GM12878 (cell line): ENCODE results near the gene TIAM1. TPM values are rescaled to one million over a fixed set of nuclear protein-coding genes. Genes with fewer than 3 reads are reported as not detected.

Experiments used
- ATAC-seq: fragments of 200-7000 bp; cut with Tn5 transposase; 3 replicates; pipeline ENCODE4 v1.9.1; 2020; ENCODE audit warnings: mild to moderate bottlenecking, moderate library complexity
- BruUV-seq: library from RNA; stranded (reverse); fragments of 400-500 nt; replicated peaks from 2 replicates; lab custom pipeline; 2021; lab: Mats Ljungman, UMichigan
- CTCF ChIA-PET: fragments of 300-600 bp; sonication (Branson Sonifier 250); formaldehyde crosslinking; extraction: SDS; loops from one replicate; lab custom pipeline; 2021; ENCODE audit warnings: inconsistent platforms; lab: Yijun Ruan, JAX
- POLR2A ChIA-PET: fragments of 350-600 bp; formaldehyde crosslinking; extraction: SDS; loops from one replicate; lab custom pipeline; 2021; ENCODE audit warnings: inconsistent platforms; lab: Charles Lee
- RAD21 ChIA-PET: fragments of 300-600 bp; sonication (Branson Sonifier 250); formaldehyde crosslinking; loops from one replicate; lab custom pipeline; 2023; ENCODE audit warnings: antibody characterized with exemption; ENCODE audit not compliant: unreplicated experiment; lab: Charles Lee
- SMC1A ChIA-PET: fragments of 300-600 bp; sonication (Branson Sonifier 250); formaldehyde crosslinking; loops from one replicate; lab custom pipeline; 2023; ENCODE audit not compliant: unreplicated experiment, uncharacterized antibody; lab: Charles Lee
- DNase-seq: peaks from one replicate; pipeline ENCODE4 v3.0.0-alpha.2; 2011; ENCODE audit warnings: low read depth, low spot score
- FAIRE-seq: peaks from 3 replicates; lab custom pipeline; 2011; peaks lifted over from hg19 to GRCh38; lab: Jason Lieb, UNC
- H2AFZ ChIP-seq: 2 replicates; pipeline ENCODE4 v1.6.0; 2011; ENCODE audit warnings: low read depth, low read length, control low read depth; ENCODE audit not compliant: control insufficient read depth
- H3K27ac ChIP-seq: 2 replicates; pipeline ENCODE4 v1.5.1; 2011; ENCODE audit warnings: control low read depth; ENCODE audit not compliant: control insufficient read depth, insufficient read depth
- H3K27me3 ChIP-seq, 2 experiments: replicated peaks in 1 of 2; 2 replicates each; pipeline versions ENCODE4 v1.6.0 to v1.6.1; 2011; ENCODE audit warnings: low read length in 1 of 2; ENCODE audit not compliant: control insufficient read depth in 2 of 2, insufficient read depth in 2 of 2
- H3K36me3 ChIP-seq, 2 experiments: 2 replicates each; pipeline ENCODE4 v1.5.1; 2011; ENCODE audit warnings: low read length in 1 of 2; ENCODE audit not compliant: control insufficient read depth in 2 of 2, insufficient read depth in 2 of 2
- H3K4me1 ChIP-seq: 2 replicates; pipeline ENCODE4 v1.6.1; 2011; ENCODE audit warnings: mild to moderate bottlenecking, low read length, moderate library complexity, mixed read lengths; ENCODE audit not compliant: control insufficient read depth, insufficient read depth
- H3K4me2 ChIP-seq: 2 replicates; pipeline ENCODE4 v1.6.0; 2011; ENCODE audit warnings: control low read depth; ENCODE audit not compliant: control insufficient read depth, insufficient read depth
- H3K4me3 ChIP-seq: fragments of 200-600 bp; sonication (generic); 2 replicates; pipeline ENCODE4 v1.5.1; 2016
- H3K79me2 ChIP-seq: 2 replicates; pipeline ENCODE4 v1.6.0; 2011; ENCODE audit warnings: low read length; ENCODE audit not compliant: control insufficient read depth, insufficient read depth
- H3K9ac ChIP-seq: 2 replicates; pipeline ENCODE4 v1.8.0; 2011; ENCODE audit warnings: low read length, control low read depth, mixed read lengths; ENCODE audit not compliant: control insufficient read depth, insufficient read depth
- H3K9me3 ChIP-seq: replicated peaks from 3 replicates; pipeline ENCODE4 v1.5.1; 2011; ENCODE audit warnings: mild to moderate bottlenecking, low read length; ENCODE audit not compliant: control insufficient read depth, insufficient read depth
- H4K20me1 ChIP-seq: 2 replicates; pipeline ENCODE4 v1.6.0; 2011; ENCODE audit not compliant: control insufficient read depth, insufficient read depth
- CBFB ChIP-seq: IDR thresholded peaks from 2 replicates; pipeline ENCODE4 v1.6.1; 2016; ENCODE audit warnings: antibody characterized with exemption, low read depth
- CHD1 ChIP-seq: IDR thresholded peaks from 2 replicates; pipeline ENCODE4 v1.6.1; 2012; ENCODE audit warnings: low read depth, low read length, improper control_type of control experiment
- CHD4 ChIP-seq: fragments of 200-600 bp; sonication (generic); IDR thresholded peaks from 2 replicates; pipeline ENCODE4 v1.6.1; 2016; ENCODE audit warnings: mild to moderate bottlenecking
- EP300 ChIP-seq, 2 experiments: fragments of 150-350 bp in 1 of 2; IDR thresholded peaks; 2 replicates each; pipeline ENCODE4 v1.6.1; 2011 to 2012; ENCODE audit warnings: low read depth in 2 of 2, low read length in 2 of 2, borderline replicate concordance in 1 of 2, improper control_type of control experiment in 1 of 2, inconsistent platforms in 1 of 2; ENCODE audit not compliant: control insufficient read depth in 1 of 2
- GABPA ChIP-seq: IDR thresholded peaks from 2 replicates; pipeline ENCODE4 v1.6.1; 2014; ENCODE audit warnings: antibody characterized with exemption, low read depth, mild to moderate bottlenecking, inconsistent platforms
- HDAC6 ChIP-seq: fragments of 200-600 bp; sonication (generic); IDR thresholded peaks from one replicate; pipeline ENCODE4 v1.8.0; 2017; ENCODE audit warnings: antibody characterized with exemption; ENCODE audit not compliant: unreplicated experiment
- HDGF ChIP-seq: fragments of 450-650 bp; IDR thresholded peaks from 2 replicates; pipeline ENCODE4 v1.6.1; 2016; ENCODE audit warnings: antibody characterized with exemption
- IRF4 ChIP-seq: IDR thresholded peaks from 2 replicates; pipeline ENCODE4 v1.6.1; 2011; ENCODE audit warnings: low read depth, low read length
- LARP7 ChIP-seq: fragments of 450-650 bp; IDR thresholded peaks from 2 replicates; pipeline ENCODE4 v1.6.1; 2017; ENCODE audit warnings: mild to moderate bottlenecking
- MEF2B ChIP-seq: fragments of 450-650 bp; IDR thresholded peaks from 2 replicates; pipeline ENCODE4 v1.6.1; 2018; ENCODE audit warnings: mild to moderate bottlenecking, moderate library complexity; ENCODE audit not compliant: partially characterized antibody, poor library complexity, severe bottlenecking
- NR2C1 ChIP-seq: fragments of 450-650 bp; IDR thresholded peaks from 2 replicates; pipeline ENCODE4 v1.6.1; 2017; ENCODE audit warnings: antibody characterized with exemption, mild to moderate bottlenecking, moderate library complexity
- RB1 ChIP-seq: fragments of 450-650 bp; formaldehyde crosslinking; IDR thresholded peaks from 2 replicates; pipeline ENCODE4 v1.6.1; 2017; ENCODE audit warnings: mild to moderate bottlenecking, borderline replicate concordance
- RFX5 ChIP-seq: IDR thresholded peaks from 2 replicates; pipeline ENCODE4 v1.6.1; 2011; ENCODE audit warnings: low read depth, low read length, improper control_type of control experiment
- SREBF1 ChIP-seq: IDR thresholded peaks from 2 replicates; pipeline ENCODE4 v1.6.1; 2012; ENCODE audit warnings: mild to moderate bottlenecking, low read length
- TCF12 ChIP-seq: IDR thresholded peaks from 2 replicates; pipeline ENCODE4 v1.6.1; 2011; ENCODE audit warnings: low read depth, mild to moderate bottlenecking, low read length
- WGBS: methylation state at CpG from one replicate; pipeline ENCODE4 v1.1.6; 2016; ENCODE audit warnings: low lambda C conversion rate; ENCODE audit not compliant: insufficient replicate concordance, insufficient coverage; ENCODE audit errors: missing lambda C conversion rate; 5-methylcytosine and 5-hydroxymethylcytosine counted together
- in situ Hi-C: fragments of 300-500 bp; cut with MboI; formaldehyde crosslinking; loops from 9 replicates; pipeline ENCODE4 v1.14.3; 2018; ENCODE audit warnings: mixed read lengths
- intact Hi-C: fragments of 100-400 bp; cut with micrococcal nuclease; formaldehyde crosslinking; loops from one replicate; pipeline ENCODE4 v1.14.2; 2022; ENCODE audit not compliant: unreplicated experiment
- polyA plus RNA-seq, 11 experiments: library from polyadenylated mRNA; depleted of rRNA in 4 of 11; unstranded in 6 of 11; stranded (reverse) in 5 of 11; fragments of >200 nt; fragmentation: Nextera tagmentation in 4 of 11; fragmentation: Illumina TruSeq in 1 of 11; extraction: Ambion mirVana in 4 of 11; extraction: Trizol in 1 of 11; gene quantifications; 1 replicate in 1 of 11; 2 replicates in 10 of 11; pipeline versions ENCODE4 v1.2.1 to v1.2.3, GENCODE V29; 2011 to 2016; ENCODE audit warnings: inconsistent platforms in 2 of 11, missing spikeins in 2 of 11, low read depth in 1 of 11
- total RNA-seq, 4 experiments: library from RNA; depleted of rRNA in 3 of 4; stranded (reverse); fragments of >200 nt in 3 of 4; fragmentation: Illumina TruSeq in 1 of 4; extraction: Trizol in 1 of 4; gene quantifications; 2 replicates each; pipeline versions ENCODE4 v1.2.1 to v1.2.3, GENCODE V29; 2013 to 2021
- TF ChIP-seq, protein P1 (sequence below): fragments of 150-350 bp; IDR thresholded peaks from 2 replicates; pipeline ENCODE4 v1.6.1; 2014; ENCODE audit warnings: mild to moderate bottlenecking, low read depth, low read length
- TF ChIP-seq, protein P2 (sequence below): IDR thresholded peaks from 2 replicates; pipeline ENCODE4 v1.6.1; 2012; ENCODE audit warnings: low read depth, low read length, improper control_type of control experiment
- TF ChIP-seq, protein P3 (sequence below), 3 experiments: IDR thresholded peaks in 2 of 3; conservative IDR thresholded peaks in 1 of 3; 2 replicates each; pipeline ENCODE4 v1.5.1; 2011; ENCODE audit warnings: low read depth in 3 of 3, low read length in 3 of 3, mild to moderate bottlenecking in 3 of 3, control low read depth in 2 of 3, moderate library complexity in 2 of 3, inconsistent platforms in 1 of 3, mixed read lengths in 1 of 3; ENCODE audit not compliant: control insufficient read depth in 2 of 3, insufficient read depth in 1 of 3; ENCODE audit errors: extremely low read depth in 1 of 3

TIAM1 gene
- total and polyA plus RNA-seq, 10 of the 15 experiments (the other 5 are each of a cell fraction or from before 2014, with no cell fraction given), result 0.31 to 35.9 (median 0.78) TPM

DNA sequence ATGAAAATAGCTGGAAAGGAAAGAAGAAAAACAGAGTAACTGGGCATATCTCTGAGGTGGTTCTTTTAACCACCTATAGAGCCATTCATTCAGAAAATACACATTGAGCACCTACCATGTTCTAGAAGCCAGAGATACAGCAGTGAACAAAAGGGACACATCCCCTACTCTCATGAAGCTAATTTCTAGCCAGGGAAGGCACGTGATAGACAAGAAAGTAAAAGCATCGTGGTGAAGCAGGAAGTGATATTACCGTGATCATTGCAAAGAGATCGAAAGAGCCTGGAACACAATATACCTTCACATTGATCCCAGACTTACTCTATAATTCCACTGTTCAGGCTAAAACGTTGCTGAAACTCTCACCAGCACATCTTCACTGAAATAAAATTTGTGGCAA lies 76.0 kb downstream of the TIAM1 start:
- Histone ChIP-seq H3K27me3 (no peaks in the 10 kb centered on the region), H3K36me3 (no peaks in the 10 kb centered on the region; a peak in 1 of 4 replicates), H3K4me3 (no peak overlapping the region), H3K27ac (no peak overlapping the region), H3K4me1 (no peaks in the 10 kb centered on the region), H2AFZ (no peak overlapping the region; the same call in 1 of the 2 replicates), H4K20me1 (no peaks in the 10 kb centered on the region), H3K79me2 (no peaks in the 10 kb centered on the region), H3K9me3 (no peaks in the 10 kb centered on the region; the same call in 2 of the 3 replicates), H3K4me2 (no peak overlapping the region; the same call in 1 of the 2 replicates)
- WGBS, result 32% methylated on average over 5 of the region's 5 CpGs
- in situ Hi-C loops, result no loop called here
- ChIA-PET SMC1A (interaction anchor here (1.4 kb wide), 1 partner anchor 43 kb away, joined by 4 read pairs; no protein-coding TSS in a partner anchor), CTCF (interaction anchor here (1.3 kb wide), 1 partner anchor 15 kb away, joined by 3 read pairs; no protein-coding TSS in a partner anchor)
- intact Hi-C loops, result no loop called here
- DNase-seq (no peak), ATAC-seq (no peak)
- TF ChIP-seq IRF4 (no peak), NR2C1 (no peak), HDAC6 (no peak), GABPA (no peak), SREBF1 (no peak), CHD4 (no peak), HDGF (no peak), MEF2B (no peak), CHD1 (no peak), EP300 (IDR thresholded peaks at IDR 0.05; ENCODE audit: borderline replicate concordance in 1 of 2, control insufficient read depth in 1 of 2, low read depth in 2 of 2, low read length in 2 of 2) (no peak), LARP7 (no peak), CBFB (no peak), RFX5 (no peak), RB1 (no peak), TCF12 (no peak)
- TF ChIP-seq, protein P1, sequence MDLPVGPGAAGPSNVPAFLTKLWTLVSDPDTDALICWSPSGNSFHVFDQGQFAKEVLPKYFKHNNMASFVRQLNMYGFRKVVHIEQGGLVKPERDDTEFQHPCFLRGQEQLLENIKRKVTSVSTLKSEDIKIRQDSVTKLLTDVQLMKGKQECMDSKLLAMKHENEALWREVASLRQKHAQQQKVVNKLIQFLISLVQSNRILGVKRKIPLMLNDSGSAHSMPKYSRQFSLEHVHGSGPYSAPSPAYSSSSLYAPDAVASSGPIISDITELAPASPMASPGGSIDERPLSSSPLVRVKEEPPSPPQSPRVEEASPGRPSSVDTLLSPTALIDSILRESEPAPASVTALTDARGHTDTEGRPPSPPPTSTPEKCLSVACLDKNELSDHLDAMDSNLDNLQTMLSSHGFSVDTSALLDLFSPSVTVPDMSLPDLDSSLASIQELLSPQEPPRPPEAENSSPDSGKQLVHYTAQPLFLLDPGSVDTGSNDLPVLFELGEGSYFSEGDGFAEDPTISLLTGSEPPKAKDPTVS, result no peak
- TF ChIP-seq, protein P2, sequence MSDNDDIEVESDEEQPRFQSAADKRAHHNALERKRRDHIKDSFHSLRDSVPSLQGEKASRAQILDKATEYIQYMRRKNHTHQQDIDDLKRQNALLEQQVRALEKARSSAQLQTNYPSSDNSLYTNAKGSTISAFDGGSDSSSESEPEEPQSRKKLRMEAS, result no peak
- TF ChIP-seq, protein P3, sequence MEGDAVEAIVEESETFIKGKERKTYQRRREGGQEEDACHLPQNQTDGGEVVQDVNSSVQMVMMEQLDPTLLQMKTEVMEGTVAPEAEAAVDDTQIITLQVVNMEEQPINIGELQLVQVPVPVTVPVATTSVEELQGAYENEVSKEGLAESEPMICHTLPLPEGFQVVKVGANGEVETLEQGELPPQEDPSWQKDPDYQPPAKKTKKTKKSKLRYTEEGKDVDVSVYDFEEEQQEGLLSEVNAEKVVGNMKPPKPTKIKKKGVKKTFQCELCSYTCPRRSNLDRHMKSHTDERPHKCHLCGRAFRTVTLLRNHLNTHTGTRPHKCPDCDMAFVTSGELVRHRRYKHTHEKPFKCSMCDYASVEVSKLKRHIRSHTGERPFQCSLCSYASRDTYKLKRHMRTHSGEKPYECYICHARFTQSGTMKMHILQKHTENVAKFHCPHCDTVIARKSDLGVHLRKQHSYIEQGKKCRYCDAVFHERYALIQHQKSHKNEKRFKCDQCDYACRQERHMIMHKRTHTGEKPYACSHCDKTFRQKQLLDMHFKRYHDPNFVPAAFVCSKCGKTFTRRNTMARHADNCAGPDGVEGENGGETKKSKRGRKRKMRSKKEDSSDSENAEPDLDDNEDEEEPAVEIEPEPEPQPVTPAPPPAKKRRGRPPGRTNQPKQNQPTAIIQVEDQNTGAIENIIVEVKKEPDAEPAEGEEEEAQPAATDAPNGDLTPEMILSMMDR (IDR thresholded peaks at IDR 0.05 in 2 of 3, conservative IDR thresholded peaks at IDR 0.05 in 1 of 3; ENCODE audit: control insufficient read depth in 2 of 3, extremely low read depth in 1 of 3, insufficient read depth in 1 of 3, low read depth in 3 of 3, low read length in 3 of 3), result no peak
- TF ChIP-seq, all 136 proteins: peak for 0
- ChIA-PET RAD21 (no interaction called here), POLR2A (interaction anchor here (0.5 kb wide), 1 partner anchor 64 kb away, joined by 4 read pairs; no protein-coding TSS in a partner anchor)
- no TSS peak for BruUV-seq
- no peak for FAIRE-seq
- H3K9ac ChIP-seq, result no peak overlapping the region
